SK-MEL-5 (cell line): ENCODE results near the gene DUSP22. TPM values are rescaled to one million over a fixed set of nuclear protein-coding genes. Genes with fewer than 3 reads are reported as not detected.
"Not testable (repeated sequence)": the region's sequence is repeated elsewhere in the genome, so short reads cannot be mapped to it uniquely, and the experiment has no call there.

Source experiments
- DNase-seq: peaks from one replicate; pipeline ENCODE4 v3.0.0-alpha.2; 2016; ENCODE audit warnings: low read depth, low spot score
- in situ Hi-C: cut with HindIII; loops from 2 replicates; pipeline ENCODE4 v1.10.0; 2016; ENCODE audit warnings: low sequenced_read_pairs, high pct_unique_total_duplicates, low pct_unique_long_range_greater_than_20kb
- total RNA-seq: library from RNA; depleted of rRNA; stranded (reverse); fragments of >200 nt; shearing (Covaris generic); gene quantifications from 2 replicates; pipeline ENCODE4 v1.2.3, GENCODE V29; 2014

DUSP22 gene
- total RNA-seq, 1 experiment from 2014 or later = 32.4 TPM

DNA sequence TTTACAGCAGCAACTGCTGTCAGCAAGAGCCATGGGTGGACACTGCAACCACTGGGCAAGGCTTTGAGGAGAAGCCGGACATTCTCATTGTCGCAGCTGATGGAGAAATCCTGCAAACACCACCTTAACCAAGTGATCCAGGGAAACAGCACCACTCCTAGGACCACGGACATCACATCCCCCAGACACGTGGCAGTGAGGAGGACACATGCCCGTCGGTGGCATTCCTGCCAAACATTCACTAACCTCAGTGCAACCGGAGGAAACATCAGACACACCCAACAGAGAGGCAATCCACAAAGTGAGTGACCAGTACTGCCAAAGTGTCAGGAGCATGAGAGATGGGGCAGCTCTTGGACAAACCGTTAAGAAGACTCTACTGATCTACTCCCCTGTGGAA is 82.7 kb downstream of the DUSP22 start:
- in situ Hi-C loops = no loop called here

DNA sequence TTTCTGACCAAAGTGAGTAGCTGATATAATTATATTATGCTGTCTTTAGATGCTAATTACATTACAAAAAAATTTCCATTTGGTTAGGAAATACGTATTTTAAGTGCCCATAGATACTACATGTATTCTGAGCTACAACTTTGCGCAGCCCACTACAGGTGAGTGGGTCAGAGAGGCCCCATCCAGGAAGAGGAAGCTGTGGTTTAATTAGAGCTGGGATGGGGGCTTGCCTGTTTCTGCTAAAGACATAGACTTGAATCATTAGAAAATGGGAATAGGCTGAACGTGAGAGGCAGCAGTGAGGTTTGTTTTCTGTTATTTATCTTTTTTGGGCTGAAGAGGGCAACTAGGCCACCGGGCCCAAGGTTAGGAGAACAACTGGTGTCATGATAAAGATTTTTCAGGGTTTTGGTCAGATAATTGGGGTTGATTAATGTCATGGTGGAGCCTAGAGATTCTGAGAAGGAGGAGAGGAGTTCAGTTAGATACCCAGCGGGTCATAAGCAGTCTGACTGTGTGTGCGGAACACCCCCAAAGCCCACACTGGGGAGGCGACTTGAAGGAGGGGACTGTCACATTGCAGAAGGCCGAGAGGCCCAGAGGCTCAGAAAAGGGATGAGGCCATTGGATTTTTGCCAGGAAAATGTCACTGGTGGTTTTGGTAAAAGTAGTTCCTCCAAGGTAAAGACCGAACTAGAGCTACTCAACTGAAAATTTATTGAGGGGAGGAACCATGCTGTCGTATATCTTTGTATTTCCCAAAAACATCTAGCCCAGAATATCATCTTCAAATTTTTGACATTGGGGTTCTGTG is 84.7 kb downstream of the DUSP22 start:
- in situ Hi-C loops = no loop called here
- no peak for DNase-seq

More for the DNA sequence above, 82.7 kb downstream of the DUSP22 start:
- no peak for DNase-seq

- in situ Hi-C loops, DNase-seq: not testable (repeated sequence)
Observed at GRCh38 chr6:377641-378020, 85.3 kb downstream of the DUSP22 start.

DNA sequence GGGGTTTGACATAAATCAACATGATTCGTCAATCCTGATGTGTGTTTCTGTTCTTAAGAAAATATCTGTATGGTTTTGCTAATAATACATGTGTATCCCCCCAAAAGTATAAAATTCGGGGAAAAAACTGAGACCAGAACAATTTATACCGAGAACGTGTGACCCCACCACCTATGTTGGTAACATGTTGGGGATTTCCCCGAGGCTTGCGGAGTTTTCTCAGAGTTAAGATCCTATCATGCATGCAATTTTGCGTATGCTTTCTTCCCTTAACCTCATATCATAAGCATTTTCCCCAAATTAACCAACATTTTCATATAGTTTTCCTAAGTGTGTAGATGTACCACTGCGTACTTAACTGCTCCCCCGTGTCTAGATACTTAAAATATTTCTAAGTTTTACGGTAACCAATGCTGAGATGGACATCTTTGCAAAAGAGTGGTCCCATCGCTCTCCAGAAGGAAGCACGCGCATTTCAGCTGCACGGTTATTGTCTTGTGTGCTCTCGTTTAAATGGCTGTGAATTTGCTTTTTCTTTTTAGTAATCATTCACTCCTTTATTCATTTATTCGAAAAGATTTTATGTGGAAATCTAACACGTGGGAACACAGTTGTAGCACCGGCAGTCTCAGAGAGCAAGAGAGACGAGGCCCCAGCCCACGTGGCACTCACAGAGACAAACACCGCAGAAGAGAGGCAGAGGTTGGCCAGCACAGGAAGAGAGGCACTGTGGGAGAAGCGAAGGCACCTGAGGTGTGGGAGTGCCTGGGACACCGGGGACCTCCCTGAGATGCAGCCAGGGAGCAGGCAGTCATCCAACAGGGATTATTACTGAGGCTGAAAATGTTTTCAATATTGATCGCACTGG is 86.0 kb downstream of the DUSP22 start:
- no peak for DNase-seq
- in situ Hi-C loops = no loop called here

DNA sequence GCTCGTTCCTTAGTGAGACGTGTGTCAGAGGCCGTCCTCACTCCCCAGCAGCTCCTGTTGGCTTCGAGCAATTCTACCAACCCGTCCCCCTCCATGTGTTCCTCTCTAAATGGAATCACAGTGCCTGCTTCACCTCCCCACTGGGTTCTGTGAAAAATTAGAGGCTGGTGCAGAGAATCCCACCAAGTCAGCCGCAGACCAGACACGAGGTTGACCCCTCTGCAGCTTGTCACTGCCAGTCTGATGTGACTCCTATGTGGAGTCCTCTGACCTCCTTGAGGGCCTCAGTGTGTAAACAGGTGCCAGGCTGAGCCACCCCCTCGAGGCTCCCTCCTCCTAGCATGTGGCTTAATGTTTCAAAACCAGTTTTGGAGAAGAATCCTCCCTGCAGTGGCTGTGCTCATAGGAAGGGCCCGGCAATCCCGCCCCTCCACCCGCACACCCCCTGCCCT is 86.7 kb downstream of the DUSP22 start:
- in situ Hi-C loops = no loop called here
- no peak for DNase-seq

DNA sequence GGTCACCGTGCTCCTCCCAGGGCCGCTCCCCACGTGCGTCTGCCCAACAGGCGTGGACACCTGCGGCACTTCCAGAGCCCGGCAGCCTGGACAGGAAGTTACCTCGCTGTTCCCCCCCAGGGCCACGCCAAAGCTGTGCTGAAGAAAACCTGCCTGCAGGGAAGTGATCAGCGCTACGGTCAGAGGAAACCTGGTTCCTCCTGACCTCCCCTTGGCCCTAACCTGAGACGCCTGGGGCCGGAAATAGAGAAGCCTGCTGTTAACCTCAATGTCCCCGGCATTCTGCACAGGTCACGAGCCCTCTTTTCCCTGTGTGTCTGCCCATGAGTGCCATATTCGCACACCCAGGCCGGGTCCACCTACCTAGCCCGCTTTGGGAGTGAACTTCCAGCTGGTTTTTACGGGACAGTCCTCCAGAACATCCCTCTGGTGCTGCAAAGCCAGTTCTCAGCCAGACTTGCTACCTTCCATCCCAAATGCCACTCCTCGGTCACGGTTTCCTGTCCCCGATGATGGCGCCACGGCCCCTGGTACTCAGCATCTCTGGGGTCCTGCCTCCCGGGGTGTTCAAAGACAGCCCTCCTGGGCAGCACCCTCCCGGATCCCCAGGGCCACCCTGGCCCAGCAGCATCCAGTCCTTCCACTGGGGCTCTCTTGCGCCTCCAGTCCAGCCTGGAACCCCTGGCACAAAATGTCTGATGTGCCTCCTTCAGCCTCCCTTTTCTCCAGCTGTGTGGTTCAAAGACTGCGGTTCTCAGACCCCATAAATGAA is 87.3 kb downstream of the DUSP22 start:
- DNase-seq = no peak
- in situ Hi-C loops = no loop called here

- DNase-seq = no peak
- in situ Hi-C loops = no loop called here
Observed at GRCh38 chr6:380234-381218, 88.2 kb downstream of the DUSP22 start.

DNA sequence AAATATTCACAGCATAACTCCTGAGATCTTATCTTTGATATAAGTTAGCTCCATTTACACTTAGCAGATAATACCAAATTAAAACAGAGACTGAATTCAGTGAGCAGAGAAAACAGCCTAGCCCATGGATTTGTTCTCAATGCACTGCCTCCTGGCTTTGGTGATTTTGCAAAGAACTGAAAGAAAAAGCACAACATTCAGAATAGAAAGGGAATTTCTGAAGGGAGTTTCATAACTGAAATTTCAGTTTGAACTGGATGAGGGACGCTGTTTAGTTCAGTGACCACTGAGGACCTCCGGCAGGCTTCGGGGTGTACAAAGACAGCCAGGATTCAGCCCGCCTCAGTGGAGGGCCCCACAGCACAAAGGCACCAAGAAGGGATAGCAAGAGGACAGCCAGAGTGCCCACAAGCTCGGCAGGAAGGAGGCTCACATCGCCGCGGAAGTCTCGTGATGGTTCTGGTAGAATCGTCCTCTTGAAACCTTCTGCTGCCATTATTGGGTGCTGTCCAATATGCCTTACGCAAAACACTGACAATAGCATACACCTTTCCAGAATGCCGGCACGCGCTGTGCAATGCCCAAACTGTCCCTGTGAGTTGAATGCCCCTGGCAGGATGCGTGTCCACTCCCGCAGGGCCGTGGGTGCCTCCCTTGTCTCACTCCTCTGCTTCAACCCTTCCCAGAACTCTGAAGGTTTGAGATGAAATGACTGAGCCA is 89.6 kb downstream of the DUSP22 start:
- in situ Hi-C loops = no loop called here
- DNase-seq = no peak

GRCh38 chr6:382883-383810 is 90.9 kb downstream of the DUSP22 start:
- in situ Hi-C loops = no loop called here
- no peak for DNase-seq

DNA sequence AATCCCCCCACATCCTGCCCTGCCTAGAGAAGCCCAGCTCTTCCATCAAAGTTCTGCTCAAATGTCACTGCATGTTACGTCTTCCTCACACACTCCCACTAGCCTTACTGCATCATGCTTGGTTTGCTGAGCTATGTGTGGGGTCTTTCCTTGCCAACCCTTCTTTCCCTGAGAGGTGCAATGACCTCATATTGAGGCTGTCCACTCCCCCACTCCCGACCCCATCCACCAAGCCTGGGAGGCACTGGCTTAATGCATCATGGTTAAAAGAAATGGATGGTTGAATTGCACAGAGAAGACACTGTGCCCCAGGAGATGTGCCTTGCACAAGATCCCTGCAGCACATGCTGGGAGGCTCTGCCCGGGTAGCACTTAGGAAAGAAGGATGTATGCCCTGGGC is 91.6 kb downstream of the DUSP22 start:
- DNase-seq = no peak
- in situ Hi-C loops = no loop called here

GRCh38 chr6:384898-385297 is 92.6 kb downstream of the DUSP22 start:
- in situ Hi-C loops = no loop called here

DNA sequence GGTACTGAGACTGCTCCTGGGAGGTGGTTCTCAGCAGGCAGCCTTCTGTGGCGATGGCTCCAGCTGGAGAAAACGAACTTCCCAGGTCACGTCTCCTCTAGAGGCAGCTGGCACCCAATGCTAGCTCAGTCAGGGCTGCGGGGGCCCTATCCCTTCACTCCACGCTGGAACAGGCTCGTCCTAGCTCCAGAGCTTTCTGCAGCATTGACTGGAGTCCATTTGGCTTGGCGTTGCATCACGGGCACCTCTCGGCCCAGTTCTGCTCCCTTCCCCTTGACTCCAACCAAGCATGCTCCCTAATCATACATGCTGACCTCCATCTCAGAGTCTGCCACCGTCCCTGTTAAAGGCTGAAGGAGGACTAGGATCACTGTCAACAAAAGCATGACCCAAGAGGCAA is 93.3 kb downstream of the DUSP22 start:
- no peak for DNase-seq
- in situ Hi-C loops = no loop called here

More at GRCh38 chr6:384898-385297, 92.6 kb downstream of the DUSP22 start:
- DNase-seq = no peak

DNA sequence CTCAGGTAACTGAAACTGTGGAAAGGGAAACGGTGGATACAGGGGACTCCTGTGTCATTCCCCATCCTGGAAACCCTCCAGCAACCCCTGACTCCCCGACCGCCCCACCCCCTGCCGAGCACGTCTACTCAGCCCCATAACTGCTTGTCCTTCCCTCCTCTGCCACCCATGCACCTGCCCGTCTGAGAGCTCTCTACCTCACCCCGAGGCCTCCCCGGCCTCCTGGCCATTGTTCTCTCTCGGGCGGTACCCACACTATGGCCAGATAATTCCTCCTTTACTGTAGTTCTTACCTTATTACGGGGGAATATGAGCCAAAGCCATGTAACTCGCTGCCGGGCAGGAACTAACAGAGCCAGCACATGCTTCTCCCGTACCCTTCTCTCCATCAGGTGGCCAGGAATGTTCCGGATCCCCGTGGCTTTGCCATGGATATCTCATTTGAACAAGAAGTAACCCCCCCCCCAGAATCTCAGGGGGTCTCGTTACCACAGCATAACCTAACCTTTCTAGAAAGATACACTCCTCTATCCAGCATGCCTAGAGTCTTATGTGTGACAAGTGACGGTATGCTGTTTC is 94.5 kb downstream of the DUSP22 start:
- DNase-seq = no peak
- in situ Hi-C loops = no loop called here

GRCh38 chr6:387293-387741 is 95.0 kb downstream of the DUSP22 start:
- in situ Hi-C loops = no loop called here

More at GRCh38 chr6:387293-387741, 95.0 kb downstream of the DUSP22 start:
- no peak for DNase-seq
